SIG-M5 (cell line): ENCODE results near the gene BBLN.
"Not testable (repeated sequence)": the region's sequence is repeated elsewhere in the genome, so short reads cannot be mapped to it uniquely, and the experiment has no call there.

Experiments used
- DNase-seq: peaks from one replicate; lab custom pipeline; 2025; lab: John Stamatoyannopoulos, UW

Gene BBLN

DNA sequence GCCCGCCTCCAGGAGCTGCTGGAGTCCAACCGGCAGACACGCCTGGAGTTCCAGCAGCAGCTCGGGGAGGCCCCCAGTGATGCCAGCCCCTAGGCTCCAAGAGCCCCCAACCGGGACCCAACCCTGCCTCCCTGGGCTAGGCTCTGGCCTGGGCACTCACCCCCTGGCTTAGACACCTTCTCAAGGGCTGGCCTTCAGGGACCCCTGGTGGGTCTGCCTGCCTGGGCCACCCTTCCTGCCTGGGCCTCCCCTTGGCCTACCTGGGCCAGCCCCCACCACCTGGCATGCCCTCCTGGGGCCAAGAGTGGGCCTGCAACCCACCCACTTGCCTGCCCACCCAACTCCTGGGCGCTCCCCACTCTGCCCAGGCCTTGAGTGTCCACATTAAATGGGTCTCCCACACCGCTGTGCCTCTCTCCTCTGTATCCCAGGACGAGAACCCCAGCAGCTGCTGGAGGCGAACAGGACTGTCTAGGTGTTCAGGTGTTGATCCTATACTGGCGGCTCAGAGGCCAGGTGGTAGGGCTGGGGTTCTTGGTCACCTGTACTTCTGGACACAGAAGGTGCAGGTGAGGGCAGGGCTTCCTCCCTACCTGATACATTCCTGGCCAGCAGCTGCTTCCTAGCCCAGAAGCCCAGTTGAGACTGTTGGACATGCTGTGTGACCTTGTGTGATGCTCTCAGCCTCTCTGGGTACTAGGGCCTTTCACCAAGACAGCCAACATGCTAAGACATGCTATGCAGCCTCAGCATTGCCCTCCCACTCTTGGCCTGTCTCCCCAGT is 3.6 kb downstream of the BBLN start:
- DNase-seq: no peak

DNA sequence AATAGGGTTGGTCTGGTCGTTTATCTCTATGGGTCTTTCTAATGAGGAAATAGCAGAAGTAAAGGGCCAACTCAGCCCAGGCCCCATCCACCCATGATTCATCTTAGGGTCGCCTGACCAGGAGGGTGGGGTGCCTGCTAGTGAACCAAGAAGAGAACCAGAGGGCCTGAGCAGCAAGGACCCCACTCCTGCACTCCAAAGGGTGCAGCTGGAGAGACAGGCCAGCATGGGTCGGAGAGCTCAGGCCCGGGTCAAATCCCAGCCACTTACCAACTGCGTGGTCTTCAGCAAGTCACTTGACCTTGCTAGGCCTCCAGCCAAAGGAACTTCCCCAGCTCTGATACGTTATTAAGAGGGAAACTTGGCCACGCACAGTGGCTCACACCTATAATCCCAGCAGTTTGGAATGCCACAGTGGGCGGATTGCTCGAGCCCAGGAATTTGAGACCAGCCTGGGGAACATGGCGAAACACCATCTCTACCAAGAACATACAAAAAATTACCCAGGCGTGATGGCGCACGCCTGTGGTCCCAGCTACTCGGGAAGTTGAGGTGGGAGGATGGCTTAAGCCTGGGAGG is 4.3 kb downstream of the BBLN start:
- DNase-seq: no peak

- DNase-seq: no peak
Observed at GRCh38 chr9:128166169-128166568, 6.1 kb downstream of the BBLN start.

DNA sequence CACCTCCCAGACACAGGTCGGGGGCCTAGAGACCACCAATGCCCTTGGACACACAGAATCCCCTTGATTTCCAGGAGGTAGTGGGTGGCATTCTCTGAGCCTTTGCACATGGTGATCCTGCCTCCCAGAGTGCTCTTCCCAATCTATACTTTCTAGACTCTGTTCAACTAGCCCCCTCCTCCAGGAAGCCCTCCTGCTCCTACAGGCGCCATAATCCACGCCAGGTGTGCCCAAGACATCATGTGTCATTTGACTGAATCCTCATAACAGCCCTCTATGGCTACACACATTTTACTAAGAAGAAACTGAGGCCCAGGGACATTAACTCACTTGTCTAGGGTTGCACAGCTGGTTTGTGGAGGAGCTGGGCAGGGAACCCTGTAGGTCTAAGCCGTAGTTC is 7.1 kb downstream of the BBLN start:
- no peak for DNase-seq

DNA sequence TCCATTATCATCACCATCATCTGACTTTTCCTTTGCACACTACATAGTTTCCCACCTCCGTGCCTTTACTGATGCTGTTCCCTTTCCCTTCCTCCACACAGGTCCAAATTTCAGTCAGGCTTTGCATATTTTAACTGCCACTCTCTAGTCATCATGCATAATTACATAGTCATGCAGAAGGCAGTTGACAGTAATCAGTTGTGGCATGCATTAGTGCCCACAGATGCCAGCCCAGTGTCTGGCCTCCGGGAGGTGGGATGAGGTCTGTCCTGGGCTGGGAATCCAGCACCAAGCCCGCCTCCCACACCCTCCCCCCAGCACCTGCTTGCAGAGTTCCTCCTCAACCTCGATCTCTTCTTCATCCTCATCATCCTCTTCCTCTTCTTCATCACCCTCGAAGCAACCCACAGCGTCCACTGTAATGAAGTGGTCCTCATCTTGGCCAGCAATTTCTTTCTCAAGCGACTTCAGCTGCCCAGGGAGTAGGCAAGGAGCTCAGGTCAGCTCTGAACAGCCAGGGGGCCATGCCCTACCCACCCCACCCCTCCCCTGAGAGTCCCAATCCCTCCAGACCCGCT is 8.8 kb downstream of the BBLN start:
- no peak for DNase-seq

DNA sequence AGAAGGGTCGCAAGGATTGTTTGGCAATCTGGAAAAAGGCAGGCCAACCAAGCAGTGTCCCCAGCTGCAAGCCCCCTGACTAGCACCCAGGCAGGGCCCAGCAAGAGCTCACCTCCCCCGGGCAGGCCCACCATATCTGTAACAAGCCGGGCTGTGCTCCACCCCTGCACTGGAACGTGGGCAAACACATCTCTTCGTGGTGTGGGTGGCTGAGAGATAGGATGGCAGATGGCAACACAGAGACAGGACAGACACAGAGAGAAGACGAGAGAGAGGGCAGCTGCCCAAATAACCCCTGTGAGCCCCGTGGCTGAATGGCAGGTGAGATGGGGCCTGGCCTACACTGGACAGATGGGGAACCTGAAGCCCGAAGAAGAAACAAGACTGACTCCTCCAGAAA is 9.4 kb downstream of the BBLN start:
- DNase-seq: no peak

DNA sequence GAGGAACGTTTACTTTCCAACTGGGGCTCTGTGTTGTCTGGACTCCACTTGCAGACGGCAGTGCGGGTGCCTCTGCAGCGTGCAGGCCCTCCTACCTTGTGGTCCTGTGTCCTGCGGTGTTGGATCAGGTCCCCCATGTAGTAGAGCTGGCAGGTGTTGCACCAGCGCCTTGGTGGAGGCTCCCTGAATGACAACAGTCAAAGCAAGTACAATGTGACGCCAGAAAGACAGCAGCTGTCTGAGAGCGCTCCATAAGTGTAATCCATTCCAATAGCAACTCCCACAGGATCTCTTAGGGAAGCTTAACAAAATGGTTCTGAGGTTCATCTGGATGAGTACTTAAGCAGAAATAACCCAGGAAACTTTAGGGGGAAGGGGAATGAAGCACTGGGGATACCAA is 9.9 kb downstream of the BBLN start:
- no peak for DNase-seq

DNA sequence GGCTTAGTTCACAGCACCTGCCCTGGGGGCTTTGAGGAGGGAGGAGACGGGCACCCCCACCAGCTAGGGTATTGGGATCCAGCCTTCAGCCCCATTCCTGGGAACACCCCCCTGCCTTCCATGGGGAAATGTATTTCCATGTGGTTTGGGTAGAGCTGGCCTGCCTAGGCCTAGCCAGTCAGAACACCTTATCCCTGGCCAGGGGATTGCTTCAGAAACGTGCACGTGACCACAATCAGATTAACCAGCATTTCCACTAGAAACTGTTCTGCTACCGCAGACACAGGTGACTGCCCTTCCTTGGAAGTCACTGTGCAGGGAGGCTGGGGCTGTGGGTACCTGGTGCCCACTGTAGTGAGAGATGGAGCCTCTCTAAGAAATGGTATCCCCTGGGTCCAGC is 14.0 kb downstream of the BBLN start:
- no peak for DNase-seq

DNA sequence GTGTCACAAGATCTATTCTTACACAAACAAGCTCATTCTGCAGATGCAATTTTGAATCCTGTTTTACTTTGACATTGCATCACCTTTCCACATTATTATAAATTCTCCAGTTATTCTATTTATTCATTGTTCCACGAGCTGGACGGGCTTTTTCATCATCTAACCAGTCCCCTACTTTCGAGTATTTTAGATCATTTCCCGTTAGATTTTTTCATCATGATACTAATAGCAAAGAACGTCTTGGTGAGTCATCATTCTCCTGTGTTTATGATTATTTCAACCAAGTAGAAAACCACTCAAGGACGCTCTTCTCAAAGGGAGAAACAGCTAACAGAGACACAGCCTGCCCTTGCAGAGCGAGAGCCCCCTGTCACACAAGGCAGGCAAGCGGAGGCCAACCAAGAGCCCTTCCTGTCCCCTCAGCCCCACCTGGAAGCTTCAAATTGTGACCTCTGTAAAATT is 15.1 kb downstream of the BBLN start:
- no peak for DNase-seq

- no peak for DNase-seq
Observed at GRCh38 chr9:128175726-128176125, 15.7 kb downstream of the BBLN start.

DNA sequence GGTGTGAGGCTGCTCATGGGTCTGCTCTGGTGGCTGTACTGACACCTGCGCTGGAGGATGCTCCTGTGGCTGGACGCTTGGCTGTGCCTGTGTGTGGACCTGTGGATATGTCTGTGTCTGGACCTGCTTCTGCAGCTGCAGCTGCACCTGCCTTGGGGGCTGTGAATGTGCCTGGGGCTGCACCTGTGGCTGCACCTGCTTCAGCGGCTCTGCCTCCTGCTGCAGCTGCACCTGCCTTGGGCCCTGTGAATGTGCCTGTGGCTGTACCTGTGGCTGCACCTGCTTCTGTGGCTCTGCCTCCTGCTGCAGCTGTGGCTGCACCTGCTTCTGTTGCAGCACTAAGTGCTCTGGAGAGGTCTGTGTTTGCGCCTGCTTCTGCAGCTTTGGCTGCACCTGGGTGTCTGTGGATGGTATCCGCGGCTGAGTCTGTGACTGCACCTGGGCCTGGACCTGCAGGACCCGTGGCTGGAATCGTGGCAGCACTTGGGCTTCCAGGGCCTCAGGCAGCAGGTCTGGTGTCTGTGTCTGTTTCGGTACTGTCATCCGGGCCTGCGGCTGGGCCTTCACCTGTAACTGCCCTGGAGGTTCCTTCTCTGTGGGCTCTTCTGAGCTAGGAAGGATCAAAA is 18.9 kb downstream of the BBLN start:
- DNase-seq: no peak

DNA sequence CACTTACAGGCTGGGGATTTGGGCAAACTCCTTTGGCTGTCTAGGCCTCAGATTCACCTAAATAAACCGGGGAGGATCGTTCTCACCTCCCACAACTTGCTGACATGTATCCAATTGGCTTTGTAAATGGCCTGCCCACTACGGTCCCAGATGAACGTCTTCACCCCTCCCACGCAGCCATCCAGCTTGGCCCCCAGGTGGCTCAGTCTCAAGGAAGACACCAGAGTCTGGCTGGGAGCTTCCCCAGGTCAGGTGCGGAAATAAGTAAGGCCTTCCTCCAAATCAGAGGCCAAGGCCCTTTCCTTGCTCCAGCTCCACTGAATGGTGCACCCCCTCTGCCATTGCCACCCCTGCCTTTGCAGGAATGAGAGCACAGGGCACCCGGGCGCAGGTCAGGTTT is 19.9 kb downstream of the BBLN start:
- DNase-seq: no peak

DNA sequence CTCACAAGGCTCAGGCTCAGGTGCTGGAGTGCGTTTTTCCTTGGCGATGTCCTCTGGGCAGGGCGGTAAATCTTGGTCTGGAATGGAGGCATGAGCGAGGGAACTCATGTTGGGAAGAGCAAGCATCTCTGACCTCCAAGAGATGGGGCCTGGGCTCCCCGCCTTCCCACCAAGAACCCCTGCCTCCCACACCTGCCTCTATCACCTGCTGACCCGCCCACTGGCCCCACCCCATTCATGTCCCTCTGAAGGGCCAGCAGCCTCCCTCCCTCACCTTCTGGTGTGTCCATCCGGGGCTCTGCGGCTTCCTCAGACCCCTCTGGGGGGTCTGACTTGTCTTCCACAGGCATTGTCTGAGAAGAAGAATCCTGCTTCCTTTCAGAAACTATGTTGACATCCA is 20.4 kb downstream of the BBLN start:
- no peak for DNase-seq

GRCh38 chr9:128181480-128181879 is 21.4 kb downstream of the BBLN start:
- not testable (repeated sequence) for DNase-seq

GRCh38 chr9:128182893-128183588 is 23.0 kb downstream of the BBLN start:
- DNase-seq: no peak

GRCh38 chr9:128185979-128186965 is 26.2 kb downstream of the BBLN start:
- DNase-seq: no peak

- DNase-seq: no peak
Observed at GRCh38 chr9:128187361-128187760, 27.3 kb downstream of the BBLN start.

DNA sequence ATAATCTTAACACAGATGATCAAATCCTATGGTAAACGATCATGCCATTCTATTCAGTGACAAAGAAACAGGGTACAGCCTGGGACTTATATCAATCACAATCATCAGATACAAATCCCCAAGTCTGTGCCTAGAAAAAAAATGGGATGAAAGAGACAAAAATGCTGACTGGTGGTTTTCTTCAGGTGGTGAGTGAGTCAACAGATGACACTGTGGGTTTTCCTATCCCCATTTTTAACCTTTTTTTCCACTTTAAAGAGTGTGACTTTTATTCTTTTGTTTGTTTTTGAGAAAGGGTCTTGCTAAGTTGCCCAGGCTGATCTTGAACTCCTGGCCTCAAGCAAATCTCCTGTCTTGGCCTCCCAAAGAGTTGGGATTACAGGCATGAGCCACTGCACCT is 28.1 kb downstream of the BBLN start:
- no peak for DNase-seq

GRCh38 chr9:128190013-128190412 is 29.9 kb downstream of the BBLN start:
- DNase-seq: no peak

DNA sequence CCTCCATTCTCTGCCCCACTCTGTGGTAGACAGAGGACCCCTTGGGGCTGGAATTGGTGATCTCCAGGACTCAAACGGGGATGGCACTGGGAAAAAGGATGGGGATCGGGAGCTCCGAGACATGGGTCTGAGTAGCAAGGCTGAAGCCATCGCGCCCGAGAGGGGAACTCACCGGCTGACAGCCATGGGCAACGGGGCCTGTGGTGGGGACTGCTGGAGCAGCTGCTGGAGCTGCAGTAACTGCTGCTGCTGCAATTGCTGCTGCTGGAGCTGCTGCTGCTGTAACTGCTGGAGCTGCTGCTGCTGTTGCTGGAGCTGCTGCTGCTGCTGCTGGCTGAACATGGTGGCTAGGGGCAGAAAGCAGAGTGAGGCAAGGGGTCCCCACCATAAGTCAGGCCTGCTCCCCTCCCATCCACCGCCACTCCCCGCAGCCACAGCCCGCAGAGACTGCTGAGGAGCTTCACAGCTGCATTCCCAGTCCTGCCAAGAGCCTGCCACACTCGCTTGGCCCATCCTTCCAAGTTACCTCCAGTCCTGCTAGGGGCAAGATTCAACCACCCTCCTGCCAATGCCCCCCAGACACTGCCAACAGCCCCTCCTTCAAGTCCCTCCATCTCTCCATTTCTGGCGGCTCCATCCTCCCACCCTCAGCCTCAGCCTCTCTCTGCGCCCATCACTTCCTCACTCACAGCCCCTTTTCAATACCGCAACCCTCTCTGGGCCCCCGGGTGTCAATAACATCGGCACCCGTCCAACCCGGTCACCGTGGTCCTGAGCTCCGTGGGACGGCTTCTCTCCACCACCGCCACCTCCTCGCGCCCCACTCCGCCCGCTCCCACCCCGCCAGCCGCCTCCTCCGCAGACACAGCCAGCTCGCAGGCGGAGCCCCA is 30.7 kb downstream of the BBLN start:
- DNase-seq: no peak
